Lower lobe of right lung (tissue), 2 donors: ENCODE results near the gene KCTD12. TPM values are rescaled to one million over a fixed set of nuclear protein-coding genes. Genes with fewer than 3 reads are reported as not detected.

Source experiments
- ATAC-seq, 2 donors: fragments of 200-7000 bp; cut with Tn5 transposase; one replicate each; pipeline ENCODE4 v1.9.1; 2020 to 2022; ENCODE audit warnings: mild to moderate bottlenecking in 2 of 2, moderate library complexity in 2 of 2
- DNase-seq: peaks from one replicate; pipeline ENCODE4 v3.0.0-alpha.2; 2020
- H3K27ac ChIP-seq: fragments of 200-600 bp; one replicate; pipeline ENCODE4 v1.8.0; 2022
- H3K27me3 ChIP-seq: fragments of 200-600 bp; one replicate; pipeline ENCODE4 v1.8.0; 2022; ENCODE audit warnings: low read depth
- H3K36me3 ChIP-seq: fragments of 200-600 bp; one replicate; pipeline ENCODE4 v1.8.0; 2022; ENCODE audit warnings: mild to moderate bottlenecking
- H3K4me1 ChIP-seq: fragments of 200-600 bp; one replicate; pipeline ENCODE4 v1.8.0; 2022
- H3K4me3 ChIP-seq: fragments of 200-600 bp; one replicate; pipeline ENCODE4 v1.8.0; 2022; ENCODE audit warnings: mild to moderate bottlenecking
- H3K9me3 ChIP-seq: fragments of 200-600 bp; one replicate; pipeline ENCODE4 v1.8.0; 2022
- CTCF ChIP-seq: fragments of 200-600 bp; IDR thresholded peaks from one replicate; pipeline ENCODE4 v1.8.0; 2022; ENCODE audit warnings: antibody characterized with exemption, mild to moderate bottlenecking
- intact Hi-C: fragments of 100-400 bp; cut with DNase I; formaldehyde crosslinking; loops from one replicate; pipeline ENCODE4 v1.11.0; 2022
- total RNA-seq: library from RNA; stranded (reverse); fragmentation: NEBNext Ultra II Directional; extraction: Animal tissue kit (Norgen Biotek cat#: 25700); gene quantifications from one replicate; pipeline ENCODE4 v1.2.1, GENCODE V29; 2021
- donor health status: DM: no; HTN: yes; CAD: no; lungs with severe emphysema.

The KCTD12 gene
- total RNA-seq, 1 donor from 2014 or later, result 162 TPM

GRCh38 chr13:76836311-76836710 is 49.9 kb downstream of the KCTD12 start:
- no peak overlapping the region for H3K4me3 ChIP-seq
- TF ChIP-seq CTCF, result no peak
- DNase-seq (no peak), ATAC-seq (no peak)
- no peaks in the 10 kb centered on the region for H3K27me3 ChIP-seq
- H3K4me1 ChIP-seq, result no peaks in the 10 kb centered on the region
- H3K27ac ChIP-seq, result no peak overlapping the region
- H3K36me3 ChIP-seq, result no peaks in the 10 kb centered on the region
- intact Hi-C loops, result no loop called here
- no peaks in the 10 kb centered on the region for H3K9me3 ChIP-seq

- TF ChIP-seq CTCF, result no peak
- no peak overlapping the region for H3K27ac ChIP-seq
- DNase-seq (no peak), ATAC-seq (no peak)
- no peaks in the 10 kb centered on the region for H3K4me1 ChIP-seq
- no peak overlapping the region for H3K4me3 ChIP-seq
- intact Hi-C loops, result no loop called here
- no peaks in the 10 kb centered on the region for H3K27me3 ChIP-seq
- no peaks in the 10 kb centered on the region for H3K9me3 ChIP-seq
- H3K36me3 ChIP-seq, result no peaks in the 10 kb centered on the region
Measured at GRCh38 chr13:76833441-76833954, 52.7 kb downstream of the KCTD12 start.

GRCh38 chr13:76832258-76832988 is 53.8 kb downstream of the KCTD12 start:
- H3K4me1 ChIP-seq, result no peaks in the 10 kb centered on the region
- DNase-seq (no peak), ATAC-seq (no peak)
- TF ChIP-seq CTCF, result no peak
- H3K27me3 ChIP-seq, result no peaks in the 10 kb centered on the region
- H3K36me3 ChIP-seq, result no peaks in the 10 kb centered on the region
- intact Hi-C loops, result no loop called here
- H3K4me3 ChIP-seq, result no peak overlapping the region
- no peak overlapping the region for H3K27ac ChIP-seq
- H3K9me3 ChIP-seq, result no peaks in the 10 kb centered on the region

GRCh38 chr13:76830805-76831204 is 55.4 kb downstream of the KCTD12 start:
- H3K4me3 ChIP-seq, result no peak overlapping the region
- DNase-seq, result no peak
- no peak for ATAC-seq
- intact Hi-C loops, result no loop called here
- H3K4me1 ChIP-seq, result no peaks in the 10 kb centered on the region
- no peaks in the 10 kb centered on the region for H3K27me3 ChIP-seq
- H3K27ac ChIP-seq, result no peak overlapping the region
- H3K9me3 ChIP-seq, result no peaks in the 10 kb centered on the region
- TF ChIP-seq CTCF, result no peak
- no peaks in the 10 kb centered on the region for H3K36me3 ChIP-seq

Other genes starting within 250 kb of the KCTD12 start
- not detected for gene ACOD1, start 62.1 kb upstream of the KCTD12 start, total RNA-seq
- gene CLN5, start 105.7 kb upstream of the KCTD12 start, total RNA-seq, result 38.2 TPM
- gene FBXL3, start 140.8 kb upstream of the KCTD12 start, total RNA-seq, result 57.7 TPM